GM13977 (cell line): Measurements from ENCODE around the gene MAGI1.

Source experiments
- DNase-seq: peaks from one replicate; pipeline ENCODE4 v3.0.0; 2012; ENCODE audit warnings: low spot score
- in situ Hi-C: fragments of 300-500 bp; cut with MboI; formaldehyde crosslinking; loops from one replicate; pipeline ENCODE4 v1.12.0; 2022; ENCODE audit warnings: low sequenced_read_pairs, low pct_unique_long_range_greater_than_20kb, mixed read lengths, inconsistent platforms; ENCODE audit not compliant: unreplicated experiment
- TF ChIP-seq, protein P1 (sequence below): IDR thresholded peaks from 2 replicates; pipeline ENCODE4 v1.5.1; 2012; ENCODE audit warnings: mild to moderate bottlenecking, control low read depth; ENCODE audit not compliant: insufficient read depth; ENCODE audit errors: extremely low read depth, missing control alignments

The MAGI1 gene

GRCh38 chr3:65406470-65406869 is 632.2 kb downstream of the MAGI1 start:
- TF ChIP-seq, protein P1, sequence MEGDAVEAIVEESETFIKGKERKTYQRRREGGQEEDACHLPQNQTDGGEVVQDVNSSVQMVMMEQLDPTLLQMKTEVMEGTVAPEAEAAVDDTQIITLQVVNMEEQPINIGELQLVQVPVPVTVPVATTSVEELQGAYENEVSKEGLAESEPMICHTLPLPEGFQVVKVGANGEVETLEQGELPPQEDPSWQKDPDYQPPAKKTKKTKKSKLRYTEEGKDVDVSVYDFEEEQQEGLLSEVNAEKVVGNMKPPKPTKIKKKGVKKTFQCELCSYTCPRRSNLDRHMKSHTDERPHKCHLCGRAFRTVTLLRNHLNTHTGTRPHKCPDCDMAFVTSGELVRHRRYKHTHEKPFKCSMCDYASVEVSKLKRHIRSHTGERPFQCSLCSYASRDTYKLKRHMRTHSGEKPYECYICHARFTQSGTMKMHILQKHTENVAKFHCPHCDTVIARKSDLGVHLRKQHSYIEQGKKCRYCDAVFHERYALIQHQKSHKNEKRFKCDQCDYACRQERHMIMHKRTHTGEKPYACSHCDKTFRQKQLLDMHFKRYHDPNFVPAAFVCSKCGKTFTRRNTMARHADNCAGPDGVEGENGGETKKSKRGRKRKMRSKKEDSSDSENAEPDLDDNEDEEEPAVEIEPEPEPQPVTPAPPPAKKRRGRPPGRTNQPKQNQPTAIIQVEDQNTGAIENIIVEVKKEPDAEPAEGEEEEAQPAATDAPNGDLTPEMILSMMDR, result no peak
- in situ Hi-C loops, result no loop called here
- DNase-seq, result no peak

DNA sequence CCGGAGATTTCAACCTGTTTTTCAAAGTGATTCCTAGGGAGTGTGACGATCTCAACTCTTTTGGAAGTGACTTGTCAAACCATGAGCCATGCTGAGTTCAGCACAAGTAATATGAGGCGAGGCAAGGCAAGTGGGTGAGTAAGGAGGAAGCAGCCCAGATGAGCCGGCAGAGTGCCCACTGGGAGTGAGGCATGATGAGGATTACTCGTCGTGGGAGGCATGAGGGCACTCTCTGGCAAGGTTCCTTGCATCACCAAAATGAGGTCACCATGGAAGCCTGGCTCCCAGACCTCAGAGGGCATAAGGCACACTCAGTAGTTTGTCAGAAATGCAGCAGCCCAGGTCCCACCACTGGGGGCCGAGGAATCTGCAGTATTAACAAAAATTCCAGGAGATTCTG is 636.1 kb downstream of the MAGI1 start:
- DNase-seq, result no peak
- TF ChIP-seq, protein P1, result no peak
- in situ Hi-C loops, result no loop called here

GRCh38 chr3:65401359-65402305 is 637.1 kb downstream of the MAGI1 start:
- DNase-seq, result no peak
- TF ChIP-seq, protein P1, result no peak
- in situ Hi-C loops, result no loop called here

GRCh38 chr3:65400899-65401298 is 637.8 kb downstream of the MAGI1 start:
- in situ Hi-C loops, result no loop called here
- TF ChIP-seq, protein P1, result no peak
- DNase-seq, result no peak

DNA sequence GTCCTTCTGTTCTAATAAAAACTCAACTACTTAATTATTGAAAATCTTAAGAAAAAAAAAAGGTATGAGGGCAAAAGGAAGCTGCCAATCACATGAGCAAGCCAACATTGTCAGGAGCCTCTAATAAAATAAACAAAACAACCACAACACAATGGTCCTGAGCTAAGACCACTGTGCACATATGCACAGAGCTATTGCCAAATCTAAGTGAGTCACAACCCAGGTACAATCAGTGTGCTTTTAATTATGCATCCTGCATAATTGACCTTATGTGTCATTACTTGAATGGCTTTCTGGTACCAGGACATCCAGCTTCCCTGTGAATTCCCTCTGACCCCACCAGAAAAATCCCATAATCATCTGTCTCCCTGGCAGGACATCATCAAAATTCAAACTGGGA is 639.8 kb downstream of the MAGI1 start:
- no peak for DNase-seq
- TF ChIP-seq, protein P1, result no peak
- in situ Hi-C loops, result no loop called here

DNA sequence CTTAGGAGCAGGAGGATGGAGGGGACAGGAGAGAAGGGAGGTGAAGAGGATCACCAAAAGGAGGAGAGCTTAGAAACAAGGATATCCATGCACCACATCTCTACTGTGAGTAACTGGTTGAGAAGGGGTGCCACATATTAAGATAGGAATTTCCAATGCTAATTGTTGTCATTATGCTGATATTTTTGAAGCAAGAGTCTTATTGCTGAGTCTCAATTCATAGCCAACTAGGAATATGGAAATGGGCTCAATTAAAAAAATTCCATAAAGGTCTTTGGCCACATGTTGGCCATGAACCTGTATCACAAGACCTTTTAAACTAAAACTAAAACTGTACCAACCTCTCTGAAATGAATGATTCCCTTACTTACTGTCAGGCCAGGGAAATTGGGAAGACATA is 642.6 kb downstream of the MAGI1 start:
- DNase-seq, result no peak
- in situ Hi-C loops, result no loop called here
- TF ChIP-seq, protein P1, result no peak
